Amygdala (tissue), 56 donors: ENCODE results near the gene TRA2A.
"Not testable (repeated sequence)": the region's sequence is repeated elsewhere in the genome, so short reads cannot be mapped to it uniquely, and the experiment has no call there.

ENCODE experiments used
- DNase-seq, 56 donors: peaks; one replicate each; lab custom pipeline; 2025; lab: John Stamatoyannopoulos, UW

The TRA2A gene

DNA sequence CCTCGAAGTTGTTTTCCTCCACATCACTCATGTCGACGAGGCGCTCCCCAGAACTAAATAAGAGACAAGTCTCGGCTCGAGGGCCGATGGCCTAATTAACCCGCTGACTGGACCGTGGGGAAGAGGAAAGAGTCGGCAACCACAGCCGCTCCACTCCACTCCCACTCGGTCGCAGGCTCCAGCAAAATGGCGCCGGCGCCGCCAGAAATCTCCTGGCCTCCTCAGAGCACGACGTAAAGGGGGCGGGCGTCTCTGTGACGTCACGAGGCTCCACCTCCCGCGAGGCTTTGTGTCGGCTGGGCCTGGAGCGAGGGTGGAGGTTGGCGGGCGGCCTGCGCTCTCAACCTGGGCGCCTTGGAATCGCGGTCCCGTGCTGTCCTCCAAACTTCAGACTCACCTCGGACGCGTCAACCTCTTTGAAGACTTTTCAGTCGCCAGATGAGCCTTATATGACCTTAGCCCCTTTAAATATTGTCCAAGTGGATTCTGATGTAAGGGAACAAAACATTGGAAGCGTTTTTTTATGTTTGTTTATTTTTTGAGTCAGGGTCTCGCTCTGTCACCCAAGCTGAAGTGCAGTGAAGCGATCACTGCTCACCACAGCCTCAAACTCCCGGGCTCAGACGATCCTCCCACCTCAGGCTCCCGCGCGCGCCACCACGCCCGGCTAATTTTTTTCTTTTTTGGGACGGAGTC is at the start of gene TRA2A:
TRA2A (minus strand) TSS at position 188 of the 696 bp plus-strand sequence; CDS start at position 31, 157 bp downstream.
- DNase-seq, result peak; percentile 67 to 99 (median 92)

DNA sequence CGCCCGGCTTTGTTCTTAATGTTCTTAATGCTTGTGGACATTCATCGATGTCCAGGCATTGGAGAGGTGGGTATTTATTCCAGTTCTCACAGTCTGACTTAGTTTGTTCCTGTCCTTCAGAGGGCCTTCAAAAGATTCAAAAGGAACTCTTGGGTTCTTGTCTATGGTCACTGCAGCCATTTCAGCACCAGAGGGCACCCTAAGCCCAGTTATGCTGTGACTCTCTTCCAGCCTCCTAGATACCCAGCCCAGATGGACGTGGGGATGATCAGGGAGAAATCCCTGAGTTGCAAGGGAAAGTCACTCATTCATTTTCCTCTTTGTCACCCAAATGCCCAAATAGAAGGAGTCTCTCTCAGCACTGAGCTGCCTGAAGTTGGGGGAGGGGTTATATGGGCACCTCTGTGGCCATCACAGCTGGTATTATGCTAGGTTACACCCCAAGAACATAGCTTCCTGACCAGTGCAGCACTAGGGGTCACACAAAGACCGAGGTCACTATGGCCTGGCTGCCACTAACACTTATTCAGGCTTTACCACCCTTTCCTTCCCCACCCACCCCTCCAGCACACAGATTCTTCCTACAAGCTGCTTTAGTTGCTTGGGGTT is 38.9 kb upstream of the TRA2A start:
- DNase-seq, result peak in 52 of 56 donors; percentile 1 to 83 (median 40)

DNA sequence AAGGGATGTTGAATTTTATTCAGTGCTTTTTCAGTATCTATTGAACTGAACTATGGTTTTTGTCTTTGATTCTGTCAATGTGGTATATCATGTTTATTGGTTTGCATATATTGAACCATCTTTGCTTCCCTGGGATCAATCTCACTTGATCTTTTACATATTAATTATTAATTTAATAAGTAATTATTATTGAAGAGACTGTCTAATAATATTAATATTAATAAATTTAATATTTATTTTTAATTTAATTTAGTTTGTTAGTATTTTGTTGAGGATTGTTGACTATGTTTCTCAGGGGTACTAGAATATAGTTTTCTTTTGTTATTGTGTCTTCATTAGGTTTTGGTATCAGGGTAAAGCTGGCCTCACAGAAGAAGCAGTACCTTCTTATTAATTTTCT is 26.5 kb upstream of the TRA2A start:
- no peak for DNase-seq

DNA sequence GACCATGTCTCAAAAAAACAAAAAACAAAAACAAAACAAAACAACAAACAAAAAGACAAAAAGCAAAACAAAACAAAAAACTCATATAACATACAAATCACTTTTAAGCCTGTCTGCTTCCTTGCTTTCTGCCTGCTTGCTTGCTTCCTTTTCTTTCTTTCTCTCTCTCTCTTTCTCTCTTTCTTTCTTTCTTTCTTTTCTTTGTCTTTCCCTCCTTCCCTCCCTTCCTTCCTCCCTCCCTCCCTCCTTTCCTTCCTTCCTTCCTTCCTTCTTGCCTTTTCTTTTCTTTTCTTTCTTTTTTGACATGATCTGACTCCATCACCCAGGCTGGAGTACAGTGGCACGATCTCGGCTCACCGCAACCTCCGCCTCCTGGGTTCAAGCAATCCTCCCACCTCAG is 15.9 kb upstream of the TRA2A start:
- no peak for DNase-seq

DNA sequence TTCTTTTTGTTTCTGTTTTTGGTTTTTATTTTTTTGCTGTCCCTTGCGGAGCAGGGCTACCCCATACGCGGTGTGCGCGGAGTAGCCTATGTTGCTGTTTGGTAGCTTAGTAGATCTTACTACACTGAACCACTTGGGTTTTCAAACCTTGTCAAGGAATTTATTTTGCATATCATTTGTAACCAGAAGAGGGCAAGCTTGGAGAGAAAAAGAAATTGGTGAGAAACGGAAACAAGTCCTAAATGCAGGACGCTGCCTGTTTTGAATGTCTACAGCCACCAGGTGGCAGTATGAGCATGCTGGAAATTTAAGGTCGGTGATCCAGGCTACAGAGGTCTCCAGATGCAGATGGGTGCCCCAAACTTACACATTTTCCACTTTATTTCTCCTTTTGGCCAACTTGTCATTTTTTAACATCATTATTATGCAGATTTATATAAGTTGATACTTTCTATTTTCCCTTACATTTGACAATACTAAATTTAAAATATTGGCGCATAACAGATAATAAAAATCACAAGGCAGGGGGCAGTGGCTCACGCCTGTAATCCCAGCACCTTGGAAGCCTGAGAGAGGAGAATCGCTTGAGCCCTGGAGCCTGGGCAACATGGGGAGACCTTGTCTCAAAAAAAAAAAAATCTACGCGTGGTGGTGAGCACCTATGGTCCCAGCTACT is 15.3 kb upstream of the TRA2A start:
- peak in 53 of 56 donors; percentile 2 to 89 (median 43) for DNase-seq

DNA sequence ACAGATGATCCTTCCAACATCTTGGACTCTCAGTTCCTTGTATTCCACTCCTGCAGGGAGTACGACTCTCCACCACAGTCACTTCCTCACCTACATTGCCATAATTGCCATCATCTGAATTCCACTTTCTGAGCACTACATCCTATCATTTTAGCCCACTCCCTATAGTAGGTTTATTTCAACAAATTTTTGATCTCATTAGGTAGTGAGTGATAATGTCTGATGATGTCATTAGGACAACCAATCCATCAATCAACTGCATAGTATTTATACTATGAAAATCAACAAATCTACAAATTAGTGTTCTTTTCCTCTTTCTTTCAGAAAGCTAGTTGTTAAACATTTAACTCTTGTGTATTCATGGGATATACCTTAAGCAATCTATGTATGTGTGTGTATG is 13.7 kb upstream of the TRA2A start:
- DNase-seq, result no peak

DNA sequence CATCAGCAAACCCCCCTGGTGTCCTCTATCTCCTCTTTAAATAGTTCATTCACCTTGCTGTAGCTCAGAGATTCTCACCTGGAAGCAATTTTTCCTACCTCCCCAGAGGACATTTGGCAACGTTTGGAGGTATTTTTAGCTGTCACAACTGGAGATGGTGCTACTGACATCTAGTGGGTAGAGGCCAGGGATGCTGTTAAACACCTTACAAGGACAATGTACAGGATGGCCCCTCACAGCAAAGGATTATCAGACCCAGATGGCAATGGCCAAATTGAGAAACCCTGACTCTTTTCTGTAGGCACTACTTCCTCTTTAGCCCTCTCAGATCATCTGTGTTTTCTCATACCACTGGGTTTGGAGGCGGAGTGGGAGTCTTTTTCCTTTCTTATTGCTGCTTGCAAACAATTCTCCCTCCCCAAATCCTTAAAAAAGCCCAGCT is 13.2 kb upstream of the TRA2A start:
- peak in 1 of 56 donors; percentile 5 for DNase-seq

DNA sequence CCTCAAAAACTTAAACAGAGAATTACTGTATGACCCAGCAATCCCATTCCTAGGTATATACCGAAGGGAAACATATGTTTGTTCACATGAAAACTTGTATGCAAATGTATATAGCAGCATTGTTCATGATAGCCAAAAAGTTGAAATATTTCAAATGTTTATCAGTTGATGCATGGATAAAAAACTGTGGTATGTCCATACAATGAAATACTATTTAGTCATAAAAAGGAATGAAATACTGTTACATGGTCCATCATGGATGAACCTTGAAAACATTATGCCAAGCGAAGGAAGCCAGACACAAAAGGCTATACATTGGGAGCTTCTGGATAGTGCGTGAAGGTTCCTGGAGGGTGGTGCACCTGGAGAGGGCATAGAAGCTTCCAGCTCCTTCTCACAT is 11.0 kb upstream of the TRA2A start:
- DNase-seq, result no peak

DNA sequence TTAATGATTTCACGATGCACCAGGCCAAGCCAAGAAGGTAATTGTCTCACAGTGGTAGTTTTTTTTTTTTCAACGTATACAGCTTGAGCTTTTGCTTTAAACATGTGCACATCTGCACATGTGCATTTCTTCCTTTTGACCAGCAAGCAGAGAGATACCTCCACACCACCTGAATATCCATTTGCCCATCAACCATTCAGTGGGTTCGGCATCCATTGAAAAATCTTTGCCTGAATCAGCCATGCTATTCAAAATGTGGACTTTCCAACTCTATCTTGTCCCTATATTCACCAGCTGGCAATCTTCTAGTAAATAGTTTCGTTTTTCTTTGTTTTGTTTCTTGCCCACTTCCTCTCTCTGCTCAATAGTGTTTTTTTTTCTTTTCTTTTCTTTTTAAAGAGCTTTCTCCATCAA is 7.7 kb upstream of the TRA2A start:
- no peak for DNase-seq

DNA sequence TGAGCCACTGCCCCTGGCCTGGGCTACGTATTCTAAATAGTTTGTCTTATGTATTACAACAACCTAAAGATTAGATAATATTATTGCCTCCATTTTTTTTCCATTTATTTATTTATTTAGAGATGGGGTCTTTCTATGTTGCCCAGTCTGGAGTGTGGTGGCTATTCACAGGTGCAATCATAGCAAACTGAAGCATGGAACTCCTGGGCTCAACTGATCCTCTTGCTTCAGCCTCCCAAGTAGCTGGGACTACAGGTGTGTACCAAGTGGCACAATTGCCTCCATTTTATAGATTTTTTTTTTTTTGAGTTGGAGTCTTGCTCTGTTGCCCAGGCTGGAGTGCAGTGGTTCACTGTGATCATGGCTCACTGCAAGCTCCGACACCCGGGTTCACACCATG is 6.5 kb upstream of the TRA2A start:
- DNase-seq, result no peak

DNA sequence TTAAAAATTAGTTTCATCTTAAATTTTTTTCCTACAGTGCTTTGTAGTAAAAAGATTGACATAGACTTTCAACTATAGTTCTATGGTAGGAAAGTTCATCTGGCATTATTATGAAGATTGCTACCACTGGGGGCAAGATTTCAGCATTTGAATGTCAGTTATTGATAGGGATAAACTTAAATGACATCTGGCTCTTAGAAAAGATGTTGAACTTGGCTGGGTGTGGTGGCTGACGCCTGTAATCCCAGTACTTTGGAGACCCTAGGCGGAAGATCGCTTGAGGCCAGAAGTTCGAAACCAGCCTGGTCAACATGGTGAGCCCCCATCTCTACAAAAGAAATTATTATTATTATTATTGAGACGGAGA is 1.4 kb upstream of the TRA2A start:
- no peak for DNase-seq

DNA sequence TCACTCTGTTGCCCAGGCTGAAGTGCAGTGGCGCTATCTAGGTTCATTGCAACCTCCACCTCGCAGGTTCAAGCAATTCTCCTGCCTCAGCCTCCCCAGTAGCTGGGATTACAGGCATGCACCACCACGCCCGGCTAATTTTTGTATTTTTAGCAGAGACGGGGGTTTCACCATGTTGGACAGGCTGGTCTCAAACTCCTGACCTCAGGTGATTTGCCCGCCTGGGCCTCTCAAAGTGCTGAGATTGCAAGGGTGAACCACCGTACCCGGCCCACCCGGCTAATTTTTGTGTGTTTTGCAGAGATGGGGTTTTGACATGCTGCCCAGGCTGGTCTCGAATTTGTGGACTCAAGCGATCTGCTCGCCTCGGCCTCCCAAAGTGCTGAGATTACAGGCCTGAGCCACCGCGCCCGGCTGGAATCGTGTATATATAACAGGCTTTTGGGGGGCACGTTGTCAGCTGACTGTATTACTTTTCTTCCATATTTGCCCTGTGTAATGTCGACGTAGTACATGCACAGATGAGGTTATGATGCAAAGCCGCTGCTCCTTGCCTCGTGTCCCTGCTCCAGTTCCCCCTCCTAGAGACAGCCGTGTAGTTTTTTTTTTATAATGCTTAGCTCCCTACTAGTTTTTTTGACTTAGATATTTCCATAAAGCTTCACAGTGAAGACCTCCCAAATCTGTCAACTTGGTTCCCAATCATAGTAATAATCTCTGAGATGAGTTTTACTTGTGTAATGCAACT is 883 bp upstream of the TRA2A start:
- no peak for DNase-seq

DNA sequence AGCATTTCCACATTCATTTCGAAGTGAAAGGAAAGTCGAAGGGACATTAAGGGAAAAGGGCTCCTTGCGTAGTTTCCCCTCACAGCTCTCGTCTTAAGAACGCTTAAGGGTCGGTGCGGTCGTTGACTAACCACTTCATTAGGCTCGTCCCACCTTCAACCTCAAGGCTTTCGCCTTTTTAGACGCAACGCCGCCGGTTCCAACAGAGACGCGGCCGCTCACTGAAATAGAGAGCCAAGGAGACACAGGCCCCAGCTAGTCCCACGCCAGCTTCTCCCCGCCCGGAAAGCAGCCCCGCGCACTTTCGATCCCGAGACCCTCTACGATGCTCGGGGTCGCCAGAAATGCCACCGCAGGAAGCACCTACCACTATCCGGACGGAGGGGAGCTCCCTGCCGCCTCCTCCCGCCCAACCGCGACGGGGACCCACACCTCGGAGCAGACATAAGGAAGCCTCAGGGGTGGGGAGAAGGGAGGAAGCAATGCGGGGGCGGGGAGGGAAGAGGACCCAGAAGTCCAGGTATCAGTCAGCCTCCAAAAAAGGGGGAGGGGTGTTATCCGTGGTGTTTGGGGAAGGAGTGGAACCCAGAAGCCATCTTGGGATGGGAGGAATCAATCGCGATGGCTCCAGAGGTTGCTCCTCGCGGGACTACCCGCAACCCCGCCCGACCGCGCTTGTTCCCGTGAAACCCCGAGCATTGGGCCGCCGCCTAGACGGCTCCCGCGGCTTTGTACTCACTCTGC is 559 bp downstream of the TRA2A start:
- DNase-seq, result peak in 47 of 56 donors; percentile 12 to 80 (median 52)

DNA sequence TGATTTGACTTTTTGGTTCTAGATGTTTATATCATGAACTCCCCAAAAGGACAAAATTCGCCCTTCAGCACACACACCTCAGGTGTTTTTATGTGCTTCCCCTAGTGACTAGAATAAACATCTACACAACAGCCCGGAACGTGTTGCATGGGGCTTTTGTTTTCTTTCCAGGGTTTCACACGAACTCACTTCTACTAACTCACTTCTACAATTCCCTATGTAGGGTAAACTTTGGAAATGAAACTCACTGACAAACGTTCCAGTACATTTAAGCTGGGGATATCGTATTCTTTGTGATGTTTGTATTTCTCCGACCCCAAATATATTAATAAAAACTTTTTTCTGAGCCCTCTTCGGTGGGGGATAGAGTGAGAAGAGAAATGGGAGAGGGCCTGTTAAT is 1.4 kb downstream of the TRA2A start:
- DNase-seq, result no peak

DNA sequence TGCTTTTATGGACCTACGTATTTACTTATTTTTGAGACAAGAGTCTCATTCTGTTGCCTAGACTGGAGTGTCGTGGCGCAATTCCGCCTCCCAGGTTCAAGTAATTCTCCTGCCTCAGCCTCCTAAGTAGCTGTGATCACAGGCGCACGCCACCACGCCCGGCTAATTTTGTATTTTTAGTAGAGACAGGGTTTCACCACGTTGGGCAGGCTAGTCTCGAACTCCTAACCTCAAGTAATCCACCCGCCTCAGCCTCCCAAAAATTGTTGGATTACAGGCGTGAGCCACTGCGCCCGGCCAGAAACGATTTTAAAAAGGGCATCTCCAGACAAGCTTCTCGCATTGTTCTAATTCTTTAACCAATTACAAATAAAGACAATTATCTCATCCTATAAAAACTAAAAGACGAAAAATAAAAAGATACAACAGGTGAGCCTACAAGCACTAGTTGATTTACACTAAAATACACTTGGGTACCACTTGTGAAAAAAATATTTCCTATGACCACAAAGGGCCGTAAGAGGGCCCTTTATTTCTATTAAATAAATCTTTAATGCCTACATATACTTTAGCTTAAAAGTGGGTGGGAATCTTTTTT is 2.4 kb downstream of the TRA2A start:
- no peak for DNase-seq

DNA sequence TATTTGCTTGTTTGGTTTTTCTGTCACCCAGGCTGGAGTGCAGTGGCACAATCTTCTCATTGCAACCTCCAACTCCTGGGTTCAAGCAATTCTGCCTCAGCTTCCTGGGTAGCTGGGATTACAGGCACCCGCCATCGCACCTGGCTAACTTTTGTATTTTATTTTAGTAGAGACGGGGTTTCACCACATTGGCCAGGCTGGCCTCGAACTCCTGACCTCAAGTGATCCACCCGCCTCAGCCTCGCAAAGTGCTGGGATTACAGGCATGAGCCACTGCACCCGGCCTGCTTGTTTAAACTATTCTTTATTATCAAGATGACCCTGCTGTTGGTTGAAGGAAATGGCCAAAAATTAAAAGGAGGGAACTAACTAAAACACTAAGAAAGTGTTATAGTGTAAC is 6.2 kb downstream of the TRA2A start:
- DNase-seq, result not testable (repeated sequence)

DNA sequence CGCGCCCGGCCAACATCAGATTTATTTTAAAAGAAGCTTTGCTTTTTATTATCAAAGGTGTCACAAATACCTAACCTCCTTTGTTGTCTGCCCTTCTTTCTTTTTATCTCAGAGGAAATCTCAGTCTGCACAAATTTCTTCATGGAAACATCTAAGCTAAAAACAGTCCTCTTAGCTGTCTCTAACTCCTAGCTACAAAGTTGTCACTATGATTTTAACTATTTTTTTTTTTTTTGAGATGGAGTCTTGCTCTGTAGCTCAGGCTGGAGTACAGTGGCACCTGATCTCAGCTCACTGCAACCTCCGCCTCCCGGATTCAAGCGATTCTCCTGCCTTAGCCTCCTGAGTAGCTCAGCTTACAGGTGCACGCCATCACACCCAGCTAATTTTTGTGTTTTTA is 7.3 kb downstream of the TRA2A start:
- DNase-seq, result no peak

DNA sequence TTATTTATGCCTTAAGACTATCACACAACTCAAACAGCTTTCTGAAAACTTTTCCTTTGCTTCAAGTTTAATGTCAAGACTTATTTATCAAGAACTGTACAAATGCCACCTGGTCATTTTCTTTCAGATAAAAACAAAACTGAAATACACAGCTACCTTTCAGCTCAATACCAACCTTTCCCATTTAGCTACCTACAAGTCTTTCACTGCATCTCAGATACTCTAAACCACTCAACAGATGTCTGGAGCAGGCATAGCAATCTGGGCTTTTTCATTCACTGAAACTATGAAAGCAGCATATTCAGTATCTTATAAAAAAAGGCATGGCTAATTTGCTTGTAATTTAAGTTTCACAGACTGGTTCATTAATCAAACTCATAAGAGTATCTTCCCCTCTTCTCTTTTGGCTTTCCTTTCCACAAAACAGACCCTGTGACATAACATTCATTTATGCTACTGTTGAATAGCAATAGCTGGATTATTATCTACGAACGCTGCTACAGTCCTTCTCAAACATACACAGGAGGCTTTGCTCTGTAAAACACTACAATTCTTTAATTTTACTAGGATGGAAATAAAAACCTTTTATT is 8.2 kb downstream of the TRA2A start:
- no peak for DNase-seq

DNA sequence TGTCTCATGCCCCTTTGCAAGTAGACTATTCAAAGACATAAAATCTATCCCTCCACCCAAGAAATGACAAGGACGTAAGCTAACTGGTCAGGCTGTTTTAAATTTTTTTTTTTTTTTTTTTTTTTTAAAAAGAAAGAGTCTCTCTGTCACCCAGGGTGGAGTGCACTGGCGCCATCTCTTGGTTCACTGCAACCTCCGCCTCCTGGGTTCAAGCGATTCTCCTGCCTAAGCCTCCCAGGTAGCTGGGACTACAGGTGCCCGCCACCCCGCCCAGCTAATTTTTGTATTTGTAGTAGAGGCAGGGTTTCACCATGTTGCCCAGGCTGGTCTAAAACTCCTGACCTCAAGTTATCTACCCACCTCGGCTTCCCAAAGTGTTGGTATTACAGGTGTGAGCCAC is 11.2 kb downstream of the TRA2A start:
- DNase-seq, result no peak

DNA sequence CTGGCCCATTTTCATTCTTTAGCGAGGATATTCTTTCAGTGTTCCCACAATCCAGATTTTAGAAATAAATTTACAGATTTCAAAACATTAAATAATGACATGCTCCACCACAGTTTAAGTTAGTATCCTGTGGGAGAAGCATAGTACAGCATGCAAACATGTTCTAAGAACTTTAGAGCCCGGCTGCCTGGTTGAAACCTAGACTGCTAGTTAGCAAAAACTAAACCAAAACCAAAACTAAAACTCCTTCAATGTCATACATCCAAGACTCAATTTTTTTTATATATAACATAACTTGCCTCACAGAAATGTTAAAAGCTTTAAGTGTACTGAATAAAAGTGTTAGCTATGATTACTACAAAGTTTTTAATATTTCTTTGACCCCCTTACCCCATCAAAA is 17.0 kb downstream of the TRA2A start:
- DNase-seq, result no peak
